ENCODE results near the gene PRKAG2.

Gene PRKAG2

DNA sequence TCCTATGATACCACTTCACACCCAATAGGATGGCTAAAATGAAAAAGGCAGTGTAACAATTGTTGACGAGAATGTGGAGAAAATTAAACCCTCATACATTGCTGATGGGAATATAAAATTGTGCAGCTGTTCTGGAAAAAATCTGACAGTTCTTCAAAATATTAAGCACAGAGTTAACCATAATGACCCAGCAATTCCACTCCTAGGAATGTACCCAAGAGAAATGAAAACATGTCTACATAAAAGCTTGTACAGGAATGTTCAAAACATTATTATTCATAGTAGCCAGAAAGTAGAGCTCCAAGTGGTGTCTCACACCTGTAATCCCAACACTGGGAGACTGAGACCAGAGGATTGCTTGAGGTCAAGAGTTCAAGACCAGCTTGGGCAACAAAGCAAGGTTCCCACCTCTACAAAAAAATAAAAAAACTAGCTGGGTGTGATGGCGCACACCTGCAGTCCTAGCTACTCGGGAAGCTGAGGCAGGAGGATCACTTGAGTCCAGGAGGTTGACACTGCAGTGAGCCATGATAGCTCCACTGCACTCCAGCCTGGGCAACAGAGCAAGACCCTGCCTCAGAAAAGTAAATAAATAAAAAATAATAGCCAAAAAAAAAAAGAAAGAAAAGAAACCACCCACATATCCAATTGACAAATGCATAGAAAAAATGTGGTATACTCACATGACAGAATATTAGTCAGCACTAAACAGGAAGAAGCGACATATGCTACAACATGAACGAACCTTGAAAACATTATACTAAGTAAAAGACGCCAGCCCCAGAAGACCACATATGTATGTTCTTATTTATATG lies 362.2 kb downstream of the PRKAG2 start:
- TF ChIP-seq PAX5 (IDR thresholded peaks at IDR 0.05; ENCODE audit: insufficient read depth, low read length, severe bottlenecking): no peak
- no peak for TF ChIP-seq POU2F2 (IDR thresholded peaks at IDR 0.05; ENCODE audit: low read depth, low read length)
- no peak for TF ChIP-seq POLR2A (IDR thresholded peaks at IDR 0.05; ENCODE audit: low read depth, low read length)
- no peak for TF ChIP-seq POLR2AphosphoS5 (IDR thresholded peaks at IDR 0.05; ENCODE audit: low read depth, low read length)
- no peak for TF ChIP-seq SPI1 (IDR thresholded peaks at IDR 0.05; ENCODE audit: low read depth, low read length)
- no peak for TF ChIP-seq TAF1 (IDR thresholded peaks at IDR 0.05; ENCODE audit: low read depth, low read length)
- no peak for FAIRE-seq
- DNase-seq (ENCODE audit: insufficient read length, low spot score): no peak

DNA sequence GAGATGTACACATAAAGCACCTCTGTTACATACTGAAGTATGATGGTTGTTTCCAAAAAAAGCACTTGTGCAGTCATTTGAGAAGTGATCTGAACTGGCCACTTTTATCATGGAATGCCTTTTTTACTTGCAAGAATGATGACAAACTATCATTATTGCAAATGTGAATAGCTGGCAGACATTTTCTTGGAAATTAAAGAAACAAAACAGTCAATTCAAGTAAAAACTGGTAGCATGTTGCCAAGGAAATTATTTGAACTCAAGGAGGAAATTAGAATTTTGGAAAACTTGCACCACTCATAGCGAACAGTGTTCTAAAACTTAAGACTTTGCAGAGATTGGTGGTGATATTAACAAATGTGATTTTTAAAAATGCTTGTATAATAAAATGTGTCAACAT lies 363.8 kb downstream of the PRKAG2 start:
- TF ChIP-seq SPI1 (IDR thresholded peaks at IDR 0.05; ENCODE audit: low read depth, low read length) (no peak), PAX5 (IDR thresholded peaks at IDR 0.05; ENCODE audit: insufficient read depth, low read length, severe bottlenecking) (no peak), POLR2A (IDR thresholded peaks at IDR 0.05; ENCODE audit: low read depth, low read length) (no peak), POLR2AphosphoS5 (IDR thresholded peaks at IDR 0.05; ENCODE audit: low read depth, low read length) (no peak), POU2F2 (IDR thresholded peaks at IDR 0.05; ENCODE audit: low read depth, low read length) (no peak), TAF1 (IDR thresholded peaks at IDR 0.05; ENCODE audit: low read depth, low read length) (no peak)
- FAIRE-seq: no peak

DNA sequence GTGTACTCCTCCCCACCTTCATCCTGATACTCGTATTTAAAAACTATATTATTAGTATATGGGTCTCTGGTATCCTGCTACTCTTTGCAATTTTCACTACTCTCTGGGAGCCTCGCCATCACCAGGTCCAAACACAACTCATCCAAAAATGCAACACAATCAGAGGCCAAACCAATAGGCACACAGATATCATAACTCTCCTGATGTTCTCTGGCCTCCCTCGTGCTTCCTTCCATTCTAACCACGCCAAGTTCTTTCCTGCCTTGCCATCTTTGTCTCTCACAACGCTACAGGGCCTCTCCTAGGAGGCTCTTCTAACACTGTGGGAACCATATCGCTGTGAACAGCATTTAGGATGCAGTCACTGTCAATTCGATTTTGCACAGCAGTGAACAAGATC lies 364.6 kb downstream of the PRKAG2 start:
- no peak for DNase-seq (ENCODE audit: insufficient read length, low spot score)
- no peak for TF ChIP-seq POLR2AphosphoS5 (IDR thresholded peaks at IDR 0.05; ENCODE audit: low read depth, low read length)
- TF ChIP-seq POLR2A (IDR thresholded peaks at IDR 0.05; ENCODE audit: low read depth, low read length): no peak
- TF ChIP-seq SPI1 (IDR thresholded peaks at IDR 0.05; ENCODE audit: low read depth, low read length): no peak
- no peak for TF ChIP-seq POU2F2 (IDR thresholded peaks at IDR 0.05; ENCODE audit: low read depth, low read length)
- TF ChIP-seq PAX5 (IDR thresholded peaks at IDR 0.05; ENCODE audit: insufficient read depth, low read length, severe bottlenecking): no peak
- no peak for TF ChIP-seq TAF1 (IDR thresholded peaks at IDR 0.05; ENCODE audit: low read depth, low read length)
- FAIRE-seq: no peak

More for the DNA sequence above, 363.8 kb downstream of the PRKAG2 start:
- no peak for DNase-seq (ENCODE audit: insufficient read length, low spot score)

DNA sequence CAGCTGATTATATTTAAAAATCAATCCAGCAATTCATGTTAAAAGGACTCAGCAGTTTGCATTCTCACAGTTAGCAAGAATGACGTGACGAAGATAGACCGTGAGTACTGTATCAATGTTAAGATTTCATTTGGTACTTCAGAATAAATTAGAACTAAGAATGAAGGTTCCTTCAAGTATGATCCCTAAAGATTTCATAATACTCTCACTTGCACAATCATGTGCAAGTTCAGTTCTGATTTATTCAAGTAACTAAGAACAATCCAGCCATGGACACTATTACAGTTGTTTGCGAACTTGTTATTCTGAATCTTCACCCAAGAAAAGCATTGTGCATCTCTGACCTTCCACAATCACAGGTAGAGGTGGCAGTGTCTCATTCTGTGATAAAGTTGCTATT lies 365.0 kb downstream of the PRKAG2 start:
- TF ChIP-seq SPI1 (IDR thresholded peaks at IDR 0.05; ENCODE audit: low read depth, low read length): no peak
- TF ChIP-seq POU2F2 (IDR thresholded peaks at IDR 0.05; ENCODE audit: low read depth, low read length): no peak
- no peak for TF ChIP-seq PAX5 (IDR thresholded peaks at IDR 0.05; ENCODE audit: insufficient read depth, low read length, severe bottlenecking)
- no peak for TF ChIP-seq POLR2A (IDR thresholded peaks at IDR 0.05; ENCODE audit: low read depth, low read length)
- TF ChIP-seq POLR2AphosphoS5 (IDR thresholded peaks at IDR 0.05; ENCODE audit: low read depth, low read length): no peak
- TF ChIP-seq TAF1 (IDR thresholded peaks at IDR 0.05; ENCODE audit: low read depth, low read length): no peak
- FAIRE-seq (no peak), DNase-seq (ENCODE audit: insufficient read length, low spot score) (no peak)

DNA sequence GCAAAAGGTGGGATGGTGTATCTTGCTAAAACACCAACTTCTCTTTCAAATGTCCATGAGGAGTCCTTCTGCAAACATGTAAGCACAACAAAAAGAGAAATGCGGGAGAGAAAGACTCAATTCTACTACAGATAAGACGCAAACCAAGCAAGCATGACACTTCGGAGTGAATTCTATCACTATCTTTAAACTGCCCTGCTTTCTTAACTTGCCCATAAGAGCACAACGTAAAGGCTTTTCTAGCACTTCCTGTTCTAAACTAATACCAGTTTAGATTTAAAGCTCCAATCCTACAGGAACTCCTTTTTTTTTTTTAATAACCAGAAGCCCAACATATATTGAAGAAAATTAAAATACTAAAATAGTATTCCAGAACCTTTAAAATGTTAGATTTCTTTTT lies 365.6 kb downstream of the PRKAG2 start:
- DNase-seq (ENCODE audit: insufficient read length, low spot score) (no peak), FAIRE-seq (no peak)
- TF ChIP-seq POU2F2 (IDR thresholded peaks at IDR 0.05; ENCODE audit: low read depth, low read length) (no peak), PAX5 (IDR thresholded peaks at IDR 0.05; ENCODE audit: insufficient read depth, low read length, severe bottlenecking) (no peak), POLR2AphosphoS5 (IDR thresholded peaks at IDR 0.05; ENCODE audit: low read depth, low read length) (no peak), TAF1 (IDR thresholded peaks at IDR 0.05; ENCODE audit: low read depth, low read length) (no peak), SPI1 (IDR thresholded peaks at IDR 0.05; ENCODE audit: low read depth, low read length) (no peak), POLR2A (IDR thresholded peaks at IDR 0.05; ENCODE audit: low read depth, low read length) (no peak)

DNA sequence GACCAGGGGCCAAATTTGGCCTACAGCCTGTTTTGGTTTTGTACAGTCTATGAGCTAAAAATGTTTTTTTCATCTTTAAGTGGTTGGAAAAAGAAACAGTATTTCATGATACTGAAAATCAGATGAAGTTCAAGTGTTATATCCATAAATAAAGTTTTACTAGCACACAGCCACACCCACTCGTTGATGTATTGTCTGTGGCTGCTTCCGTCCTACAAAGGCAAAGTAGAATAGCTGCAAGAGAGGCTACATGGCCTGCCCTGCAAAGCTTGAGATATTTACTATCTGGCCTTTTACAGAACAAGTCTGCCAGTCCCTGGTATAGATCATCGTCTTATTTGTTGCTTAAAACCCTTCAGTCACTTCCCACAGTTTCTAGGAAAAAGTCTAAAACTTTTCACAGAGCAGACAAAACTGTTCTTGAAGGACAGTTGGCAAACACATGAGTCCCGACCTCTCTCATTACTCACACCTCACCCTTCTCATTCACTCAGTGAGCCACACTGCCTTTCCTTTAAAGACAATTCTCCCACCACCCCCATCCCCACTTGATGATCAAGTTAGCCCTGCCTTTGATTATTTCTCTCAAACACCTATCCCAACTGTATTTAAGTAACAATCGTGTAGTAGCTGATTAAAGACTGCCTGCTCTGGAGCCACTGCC lies 367.1 kb downstream of the PRKAG2 start:
- no peak for TF ChIP-seq POU2F2 (IDR thresholded peaks at IDR 0.05; ENCODE audit: low read depth, low read length)
- TF ChIP-seq POLR2AphosphoS5 (IDR thresholded peaks at IDR 0.05; ENCODE audit: low read depth, low read length): no peak
- no peak for TF ChIP-seq SPI1 (IDR thresholded peaks at IDR 0.05; ENCODE audit: low read depth, low read length)
- no peak for TF ChIP-seq POLR2A (IDR thresholded peaks at IDR 0.05; ENCODE audit: low read depth, low read length)
- no peak for TF ChIP-seq TAF1 (IDR thresholded peaks at IDR 0.05; ENCODE audit: low read depth, low read length)
- no peak for TF ChIP-seq PAX5 (IDR thresholded peaks at IDR 0.05; ENCODE audit: insufficient read depth, low read length, severe bottlenecking)
- DNase-seq (ENCODE audit: insufficient read length, low spot score): no peak
- FAIRE-seq: no peak

DNA sequence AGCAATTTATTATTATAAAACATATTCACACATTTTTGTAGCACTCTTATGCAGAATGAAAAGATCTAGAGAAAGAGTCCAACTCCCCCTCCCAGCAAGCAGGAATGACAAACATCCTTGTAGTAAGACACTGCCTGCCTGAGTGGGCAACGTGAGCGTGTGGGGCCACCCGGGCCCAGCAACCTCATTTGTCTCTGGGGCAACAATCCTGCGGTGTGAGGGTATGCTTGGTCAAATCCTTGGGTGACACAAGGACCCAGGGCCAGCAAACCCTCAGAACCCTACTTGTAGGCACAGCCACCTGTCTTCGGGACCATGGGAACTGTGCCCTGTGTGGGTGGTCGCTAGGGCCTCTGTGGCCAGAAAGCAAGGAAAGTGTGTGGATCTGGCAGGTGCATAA lies 367.9 kb downstream of the PRKAG2 start:
- no peak for TF ChIP-seq TAF1 (IDR thresholded peaks at IDR 0.05; ENCODE audit: low read depth, low read length)
- no peak for TF ChIP-seq SPI1 (IDR thresholded peaks at IDR 0.05; ENCODE audit: low read depth, low read length)
- no peak for TF ChIP-seq POU2F2 (IDR thresholded peaks at IDR 0.05; ENCODE audit: low read depth, low read length)
- no peak for TF ChIP-seq PAX5 (IDR thresholded peaks at IDR 0.05; ENCODE audit: insufficient read depth, low read length, severe bottlenecking)
- no peak for TF ChIP-seq POLR2AphosphoS5 (IDR thresholded peaks at IDR 0.05; ENCODE audit: low read depth, low read length)
- TF ChIP-seq POLR2A (IDR thresholded peaks at IDR 0.05; ENCODE audit: low read depth, low read length): no peak

DNA sequence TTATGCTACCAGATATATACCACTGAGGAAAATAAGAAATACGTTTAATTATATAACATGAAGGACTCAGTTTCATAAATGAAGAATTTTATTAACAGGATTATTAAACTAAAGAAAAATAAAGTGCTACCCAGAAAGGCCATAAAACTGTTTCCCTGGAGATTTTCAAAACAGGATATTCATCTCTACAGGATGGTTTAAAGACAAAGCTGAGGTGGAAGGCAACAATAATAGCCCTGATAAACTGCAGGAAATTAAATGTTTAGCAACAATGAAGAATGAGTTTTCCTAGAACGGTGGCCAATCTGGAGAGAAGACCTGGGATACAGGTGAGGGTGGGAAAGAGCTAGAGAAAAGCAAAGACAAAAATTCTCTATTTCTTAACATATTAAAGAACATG lies 369.1 kb downstream of the PRKAG2 start:
- DNase-seq (ENCODE audit: insufficient read length, low spot score) (no peak), FAIRE-seq (no peak)
- TF ChIP-seq TAF1 (IDR thresholded peaks at IDR 0.05; ENCODE audit: low read depth, low read length): no peak
- no peak for TF ChIP-seq POLR2A (IDR thresholded peaks at IDR 0.05; ENCODE audit: low read depth, low read length)
- no peak for TF ChIP-seq POU2F2 (IDR thresholded peaks at IDR 0.05; ENCODE audit: low read depth, low read length)
- TF ChIP-seq PAX5 (IDR thresholded peaks at IDR 0.05; ENCODE audit: insufficient read depth, low read length, severe bottlenecking): no peak
- no peak for TF ChIP-seq POLR2AphosphoS5 (IDR thresholded peaks at IDR 0.05; ENCODE audit: low read depth, low read length)
- no peak for TF ChIP-seq SPI1 (IDR thresholded peaks at IDR 0.05; ENCODE audit: low read depth, low read length)

More for the DNA sequence above, 367.9 kb downstream of the PRKAG2 start:
- DNase-seq (ENCODE audit: insufficient read length, low spot score) (no peak), FAIRE-seq (no peak)

DNA sequence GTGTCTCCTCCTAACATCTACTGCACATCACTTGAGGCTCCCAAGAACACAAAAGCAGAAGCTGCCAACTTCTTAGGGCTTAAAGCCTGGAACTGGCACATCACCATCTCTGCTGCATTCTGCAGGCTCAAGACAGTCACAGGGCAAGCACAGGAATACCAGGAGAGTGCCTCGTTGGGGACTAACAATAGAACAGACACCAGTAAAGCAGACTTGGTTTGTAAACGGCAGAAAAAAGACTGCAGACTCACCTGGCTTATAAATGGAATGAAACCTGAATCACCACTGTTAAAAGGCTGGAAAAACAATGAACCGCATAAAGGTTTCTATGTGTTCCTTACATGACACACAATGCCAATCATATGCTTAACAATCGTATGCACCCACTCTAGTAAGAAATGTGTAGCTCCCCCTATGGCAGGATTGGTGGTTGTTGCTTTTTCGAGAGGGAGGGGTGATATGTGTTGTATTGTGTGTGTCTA lies 370.0 kb downstream of the PRKAG2 start:
- DNase-seq (ENCODE audit: insufficient read length, low spot score) (no peak), FAIRE-seq (no peak)
- TF ChIP-seq PAX5 (IDR thresholded peaks at IDR 0.05; ENCODE audit: insufficient read depth, low read length, severe bottlenecking) (no peak), POLR2AphosphoS5 (IDR thresholded peaks at IDR 0.05; ENCODE audit: low read depth, low read length) (no peak), TAF1 (IDR thresholded peaks at IDR 0.05; ENCODE audit: low read depth, low read length) (no peak), POLR2A (IDR thresholded peaks at IDR 0.05; ENCODE audit: low read depth, low read length) (no peak), POU2F2 (IDR thresholded peaks at IDR 0.05; ENCODE audit: low read depth, low read length) (no peak), SPI1 (IDR thresholded peaks at IDR 0.05; ENCODE audit: low read depth, low read length) (no peak)

Data from GM12891 (cell line).